K562 (cell line): ENCODE results near the gene ANKRD11. TPM values are rescaled to one million over a fixed set of nuclear protein-coding genes. Genes with fewer than 3 reads are reported as not detected.
A peak's percentile ranks its signal among the peaks of the same experiment; 100 is the strongest.

ENCODE experiments used
- ATAC-seq: fragments of 200-7000 bp; cut with Tn5 transposase; 3 replicates; pipeline ENCODE4 v1.9.1; 2020; ENCODE audit warnings: moderate library complexity
- BruUV-seq: library from RNA; stranded (reverse); fragments of 400-500 nt; replicated peaks from 2 replicates; lab custom pipeline; 2021; lab: Mats Ljungman, UMichigan
- CTCF ChIA-PET: fragments of 300-600 bp; formaldehyde crosslinking; extraction: SDS; loops from one replicate; lab custom pipeline; 2021; ENCODE audit warnings: low intra/inter-chr PET ratio; lab: Yijun Ruan, JAX
- POLR2A ChIA-PET: fragments of 300-600, 350-650 bp; sonication (Branson Sonifier 250); formaldehyde crosslinking; extraction: SDS; loops from one replicate; lab custom pipeline; 2021; ENCODE audit warnings: antibody characterized with exemption, inconsistent platforms; lab: Yijun Ruan, JAX
- DNase-seq, 4 experiments: peaks; one replicate each; pipeline versions ENCODE4 v3.0.0 to v3.0.0-alpha.2; 2011 to 2018; ENCODE audit warnings: low spot score in 3 of 4, mixed read lengths in 3 of 4; ENCODE audit errors: extremely low read depth in 1 of 4
- FAIRE-seq: peaks from 2 replicates; lab custom pipeline; 2011; peaks lifted over from hg19 to GRCh38; lab: Jason Lieb, UNC
- H2AFZ ChIP-seq: 2 replicates; pipeline ENCODE4 v1.6.0; 2011; ENCODE audit warnings: low read depth, low read length, control low read depth, inconsistent platforms
- H3K27ac ChIP-seq: fragments of 200-600 bp; 3 replicates; pipeline ENCODE4 v1.8.0; 2011; ENCODE audit warnings: low read depth, mild to moderate bottlenecking, control low read depth, inconsistent platforms, low read length, moderate library complexity, mixed read lengths; ENCODE audit errors: extremely low read depth
- H3K27me3 ChIP-seq, 2 experiments: fragments of 300-600 bp in 1 of 2; 2 replicates in 1 of 2; 3 replicates in 1 of 2; pipeline versions ENCODE4 v1.6.0 to v1.8.0; 2011; ENCODE audit warnings: inconsistent platforms in 2 of 2, low read length in 2 of 2, mild to moderate bottlenecking in 1 of 2, mixed read lengths in 1 of 2, moderate library complexity in 1 of 2; ENCODE audit not compliant: control insufficient read depth in 2 of 2, insufficient read depth in 2 of 2
- H3K36me3 ChIP-seq: fragments of 300-600 bp; 3 replicates; pipeline ENCODE4 v1.8.0; 2011; ENCODE audit warnings: mild to moderate bottlenecking, low read length, inconsistent platforms; ENCODE audit not compliant: control insufficient read depth, insufficient read depth
- H3K4me1 ChIP-seq, 2 experiments: fragments of 200-600 bp in 1 of 2; replicated peaks in 1 of 2; 2 replicates in 1 of 2; 3 replicates in 1 of 2; pipeline versions ENCODE4 v1.5.1 to v1.8.0; 2011; ENCODE audit warnings: inconsistent platforms in 2 of 2, low read length in 2 of 2, mild to moderate bottlenecking in 1 of 2, mixed read lengths in 1 of 2, moderate library complexity in 1 of 2; ENCODE audit not compliant: control insufficient read depth in 2 of 2, insufficient read depth in 2 of 2
- H3K4me2 ChIP-seq: 2 replicates; pipeline ENCODE4 v1.6.1; 2011; ENCODE audit warnings: low read length, control low read depth, inconsistent platforms, mixed read lengths; ENCODE audit not compliant: insufficient read depth
- H3K4me3 ChIP-seq: fragments of 200-600 bp; sonication (generic), shearing (Covaris generic); 2 replicates; pipeline ENCODE4 v1.5.1; 2016; ENCODE audit warnings: control low read depth, inconsistent platforms
- H3K79me2 ChIP-seq: fragments of 200-600 bp; 3 replicates; pipeline ENCODE4 v1.8.0; 2011; ENCODE audit warnings: low read length, inconsistent platforms; ENCODE audit not compliant: control insufficient read depth, insufficient read depth
- H3K9ac ChIP-seq, 2 experiments: 2 replicates each; pipeline versions ENCODE4 v1.6.0 to v1.6.1; 2011; ENCODE audit warnings: low read depth in 2 of 2, low read length in 2 of 2, control low read depth in 1 of 2, inconsistent platforms in 1 of 2, mild to moderate bottlenecking in 1 of 2, mixed read lengths in 1 of 2; ENCODE audit not compliant: insufficient read depth in 1 of 2
- H3K9me1 ChIP-seq: one replicate; pipeline ENCODE4 v1.6.0; 2011; ENCODE audit warnings: inconsistent platforms, mild to moderate bottlenecking, low read length, moderate library complexity; ENCODE audit not compliant: control insufficient read depth, insufficient read depth
- H3K9me3 ChIP-seq: replicated peaks from 2 replicates; pipeline ENCODE4 v1.5.1; 2011; ENCODE audit warnings: low read depth, low read length, inconsistent platforms; ENCODE audit not compliant: control insufficient read depth, insufficient read depth
- H4K20me1 ChIP-seq: replicated peaks from 2 replicates; pipeline ENCODE4 v1.6.1; 2011; ENCODE audit warnings: low read length, inconsistent platforms, mixed read lengths; ENCODE audit not compliant: control insufficient read depth, insufficient read depth
- BHLHE40 ChIP-seq: IDR thresholded peaks from 2 replicates; pipeline ENCODE4 v1.6.1; 2011; ENCODE audit warnings: low read length, improper control_type of control experiment
- E2F4 ChIP-seq: sonication (generic); formaldehyde crosslinking; IDR thresholded peaks from 2 replicates; pipeline ENCODE4 v1.8.0; 2022; ENCODE audit warnings: mild to moderate bottlenecking, low read depth, missing genetic modification reagents
- E2F8 ChIP-seq: fragments of 450-650 bp; IDR thresholded peaks from 2 replicates; pipeline ENCODE4 v1.7.1; 2018; ENCODE audit warnings: mild to moderate bottlenecking, low read depth; ENCODE audit not compliant: partially characterized antibody
- RBBP5 ChIP-seq: fragments of 200-600 bp; sonication (generic); IDR thresholded peaks from 2 replicates; pipeline ENCODE4 v1.6.1; 2012; ENCODE audit warnings: borderline replicate concordance, mild to moderate bottlenecking, low read length, control low read depth, inconsistent platforms; ENCODE audit not compliant: insufficient read depth, poor library complexity, severe bottlenecking
- ZKSCAN1 ChIP-seq: fragments of 150-350 bp; IDR thresholded peaks from 2 replicates; pipeline ENCODE4 v1.6.1; 2016; ENCODE audit warnings: low read depth, low read length
- whole genome bisulfite sequencing: fragments of 100-300 bp; shearing (Covaris generic); methylation state at CpG from one replicate; pipeline ENCODE4 v1.1.6; 2016; ENCODE audit warnings: low coverage, mixed read lengths; ENCODE audit not compliant: insufficient coverage; ENCODE audit errors: missing lambda C conversion rate; 5-methylcytosine and 5-hydroxymethylcytosine counted together
- in situ Hi-C: fragments of 300-500 bp; cut with MboI; formaldehyde crosslinking; loops from 4 replicates; pipeline ENCODE4 v1.15.0; 2018; ENCODE audit warnings: inconsistent platforms, mixed read lengths
- intact Hi-C: fragments of 100-400 bp; cut with micrococcal nuclease; formaldehyde crosslinking; loops from 2 replicates; pipeline ENCODE4 v1.14.2; 2022
- polyA plus RNA-seq, 8 experiments: library from polyadenylated mRNA; depleted of rRNA in 4 of 8; stranded (reverse) in 5 of 8; unstranded in 3 of 8; fragments of >200 nt; fragmentation: Nextera tagmentation in 2 of 8; fragmentation: Illumina TruSeq in 1 of 8; extraction: Ambion mirVana in 2 of 8; extraction: Trizol in 1 of 8; gene quantifications; 2 replicates each; pipeline versions ENCODE4 v1.2.1 to v1.2.3, GENCODE V29; 2011 to 2014; ENCODE audit warnings: inconsistent platforms in 1 of 8, missing spikeins in 1 of 8
- total RNA-seq, 7 experiments: library from RNA; depleted of rRNA in 6 of 7; stranded (reverse); fragments of >200 nt in 6 of 7; fragmentation: Illumina TruSeq in 2 of 7; extraction: Trizol in 2 of 7; gene quantifications; 2 replicates each; pipeline versions ENCODE4 v1.2.1 to v1.2.3, GENCODE V29; 2011 to 2021; ENCODE audit warnings: low replicate concordance in 1 of 7

The ANKRD11 gene
- total and polyA plus RNA-seq, 9 of the 15 experiments (the other 6 are each of a cell fraction or from before 2014, with no cell fraction given): 4.7 to 126 (median 31.7) TPM

- Histone ChIP-seq H3K4me1 (peaks cover 82 to 86% of the 10 kb centered on the region in 2 experiments), H4K20me1 (peaks cover 54% of the 10 kb centered on the region)
Measured at GRCh38 chr16:89323120-89323960, 167.0 kb downstream of the ANKRD11 start.

More at GRCh38 chr16:89323120-89323960, 167.0 kb downstream of the ANKRD11 start:
- no peak for TF ChIP-seq E2F4 (CRISPR knock-in tag)
- peak; percentile 91 for TF ChIP-seq ZKSCAN1
- TF ChIP-seq BHLHE40: peak; percentile 25; the same call in 1 of the 2 replicates
- TF ChIP-seq RBBP5: no peak
- no peak for TF ChIP-seq E2F8
- ATAC-seq: no peak
- no peaks in the 10 kb centered on the region; the same call in 1 of the 2 replicates for H3K9me3 ChIP-seq
- BruUV-seq: no TSS peak
- no peak for FAIRE-seq
- DNase-seq: no peak
- in situ Hi-C loops: no loop called here
- no peak overlapping the region for H3K4me2 ChIP-seq
- ChIA-PET CTCF (no interaction called here), POLR2A (interaction anchor here (0.6 to 1.2 kb wide), 4 partner anchors 9 to 136 kb away, joined by 3 read pairs; no protein-coding TSS in a partner anchor)
- 74% methylated on average over 16 of the region's 26 CpGs for WGBS
- H3K9ac ChIP-seq: peak overlapping the region in 1 of 2 experiments; percentile 82; a peak in 2 of 4 replicates
- H3K27me3 ChIP-seq: no peaks in the 10 kb centered on the region
- peaks cover 25% of the 10 kb centered on the region for H3K9me1 ChIP-seq
- peaks cover 42% of the 10 kb centered on the region; the same call in 2 of the 3 replicates for H3K36me3 ChIP-seq
- intact Hi-C loops: no loop called here
- peaks cover 98% of the 10 kb centered on the region for H3K79me2 ChIP-seq
- no peak overlapping the region for H2AFZ ChIP-seq
- no peak overlapping the region for H3K4me3 ChIP-seq
- peak overlapping the region; percentile 4; the same call in 1 of the 3 replicates for H3K27ac ChIP-seq
